Endodermal cell (in vitro differentiated cells): Measurements from ENCODE around the gene TBC1D16. TPM values are rescaled to one million over a fixed set of nuclear protein-coding genes. Genes with fewer than 3 reads are reported as not detected.
"Not testable (repeated sequence)": the region's sequence is repeated elsewhere in the genome, so short reads cannot be mapped to it uniquely, and the experiment has no call there.

Source experiments
- DNase-seq: peaks from one replicate; pipeline ENCODE4 v3.0.0-alpha.2; 2017
- H3K27ac ChIP-seq: 2 replicates; pipeline ENCODE4 v1.5.1; 2013; ENCODE audit warnings: mild to moderate bottlenecking, low read depth, low read length, moderate library complexity
- H3K27me3 ChIP-seq: 2 replicates; pipeline ENCODE4 v1.6.1; 2013; ENCODE audit warnings: mild to moderate bottlenecking, low read length, moderate library complexity; ENCODE audit not compliant: insufficient read depth, control insufficient read depth, poor library complexity, severe bottlenecking
- H3K36me3 ChIP-seq: 2 replicates; pipeline ENCODE4 v1.7.0; 2013; ENCODE audit warnings: mild to moderate bottlenecking, low read length, moderate library complexity; ENCODE audit not compliant: control insufficient read depth, insufficient read depth
- H3K4me1 ChIP-seq: one replicate; pipeline ENCODE4 v1.7.0; 2013; ENCODE audit warnings: low read length; ENCODE audit not compliant: control insufficient read depth, insufficient read depth
- H3K4me3 ChIP-seq: 2 replicates; pipeline ENCODE4 v1.5.1; 2013; ENCODE audit warnings: mild to moderate bottlenecking, low read length, moderate library complexity
- H3K9ac ChIP-seq: 2 replicates; pipeline ENCODE4 v1.6.1; 2013; ENCODE audit warnings: mild to moderate bottlenecking, low read length, moderate library complexity; ENCODE audit not compliant: poor library complexity, severe bottlenecking; ENCODE audit errors: extremely low read depth
- H3K9me3 ChIP-seq: 2 replicates; pipeline ENCODE4 v1.6.1; 2013; ENCODE audit warnings: mild to moderate bottlenecking, low read length, moderate library complexity; ENCODE audit not compliant: control insufficient read depth
- H3K27ac Mint-ChIP-seq: 2 replicates; pipeline ENCODE4 v1.8.0; 2020; ENCODE audit warnings: mixed read lengths
- H3K27me3 Mint-ChIP-seq: 2 replicates; pipeline ENCODE4 v1.8.0; 2021; ENCODE audit warnings: mild to moderate bottlenecking, mixed read lengths; ENCODE audit not compliant: insufficient read depth
- H3K36me3 Mint-ChIP-seq: 2 replicates; pipeline ENCODE4 v1.8.0; 2020; ENCODE audit warnings: low read depth, mixed read lengths
- H3K4me1 Mint-ChIP-seq: 2 replicates; pipeline ENCODE4 v1.8.0; 2020; ENCODE audit warnings: mixed read lengths
- H3K4me3 Mint-ChIP-seq: 2 replicates; pipeline ENCODE4 v1.8.0; 2020; ENCODE audit warnings: mild to moderate bottlenecking, moderate library complexity, mixed read lengths
- H3K9me3 Mint-ChIP-seq: 2 replicates; pipeline ENCODE4 v1.8.0; 2020; ENCODE audit warnings: mild to moderate bottlenecking, mixed read lengths
- CTCF ChIP-seq: fragments of 200-600 bp; sonication (generic); conservative IDR thresholded peaks from 2 replicates; pipeline ENCODE4 v1.5.0; 2021; ENCODE audit warnings: antibody characterized with exemption, mild to moderate bottlenecking
- WGBS, 2 experiments: methylation state at CpG; one replicate each; pipeline versions ENCODE4 v1.1.5 to v1.1.7; 2013; ENCODE audit warnings: missing lambda C conversion rate in 2 of 2, mixed read lengths in 1 of 2; ENCODE audit not compliant: insufficient coverage in 1 of 2, insufficient read length in 1 of 2; 5-methylcytosine and 5-hydroxymethylcytosine counted together
- total RNA-seq, 2 donors: library from RNA; stranded (reverse); fragmentation: NEBNext Ultra II Directional in 1 of 2; extraction: Animal tissue kit (Norgen Biotek cat#: 25700) in 1 of 2; gene quantifications; 2 replicates in 1 of 2; 3 replicates in 1 of 2; pipeline ENCODE4 v1.2.1, GENCODE V29; 2021

Gene TBC1D16
- total RNA-seq, 2 donors from 2014 or later: 88.2 to 116 TPM

GRCh38 chr17:80049986-80050385 is 14.3 kb upstream of the TBC1D16 start:
- Histone ChIP-seq H3K4me3 (no peak overlapping the region), H3K27ac (no peak overlapping the region), H3K9ac (no peak overlapping the region), H3K27me3 (no peaks in the 10 kb centered on the region), H3K9me3 (no peaks in the 10 kb centered on the region), H3K36me3 (peaks cover 7% of the 10 kb centered on the region), H3K4me1 (no peaks in the 10 kb centered on the region)
- Mint-ChIP-seq H3K4me3 (no peak overlapping the region), H3K27ac (no peak overlapping the region), H3K9me3 (no peaks in the 10 kb centered on the region), H3K4me1 (no peaks in the 10 kb centered on the region), H3K36me3 (peaks cover 35% of the 10 kb centered on the region), H3K27me3 (no peaks in the 10 kb centered on the region)
- no peak for DNase-seq
- no peak for TF ChIP-seq CTCF
- 97% methylated on average over 21 of the region's 21 CpGs for WGBS, 2 experiments

GRCh38 chr17:80047176-80047575 is 11.5 kb upstream of the TBC1D16 start:
- Histone ChIP-seq H3K9me3 (peaks cover 7% of the 10 kb centered on the region), H3K27ac (no peak overlapping the region), H3K9ac (no peak overlapping the region), H3K27me3 (no peaks in the 10 kb centered on the region), H3K4me1 (no peaks in the 10 kb centered on the region), H3K4me3 (no peak overlapping the region), H3K36me3 (peaks cover 29% of the 10 kb centered on the region)
- no peaks in the 10 kb centered on the region for H3K27me3 Mint-ChIP-seq
- H3K4me3 Mint-ChIP-seq: no peak overlapping the region
- no peak overlapping the region for H3K27ac Mint-ChIP-seq
- H3K9me3 Mint-ChIP-seq: peaks cover 7% of the 10 kb centered on the region
- TF ChIP-seq CTCF: no peak
- H3K4me1 Mint-ChIP-seq: no peaks in the 10 kb centered on the region
- peaks cover 51% of the 10 kb centered on the region for H3K36me3 Mint-ChIP-seq
- 96 to 100% methylated on average over 6 to 11 of the region's 11 CpGs for WGBS, 2 experiments
- DNase-seq: no peak

- H3K4me1 ChIP-seq, DNase-seq, H3K4me1 Mint-ChIP-seq, H3K27me3 Mint-ChIP-seq, H3K4me3 Mint-ChIP-seq, H3K9ac ChIP-seq, H3K27ac Mint-ChIP-seq, H3K4me3 ChIP-seq, H3K27ac ChIP-seq, H3K27me3 ChIP-seq: not testable (repeated sequence)
- Mint-ChIP-seq H3K36me3 (peaks cover 53% of the 10 kb centered on the region), H3K9me3 (peaks cover 12% of the 10 kb centered on the region)
- H3K36me3 ChIP-seq: peaks cover 32% of the 10 kb centered on the region
- WGBS, 2 experiments: 94 to 97% methylated on average over 9 of the region's 10 CpGs
- peaks cover 12% of the 10 kb centered on the region for H3K9me3 ChIP-seq
Observed at GRCh38 chr17:80046709-80047108, 11.0 kb upstream of the TBC1D16 start.

- no peak overlapping the region for H3K27ac Mint-ChIP-seq
- H3K4me3 Mint-ChIP-seq: no peak overlapping the region
- no peak for TF ChIP-seq CTCF
- H3K27me3 Mint-ChIP-seq: no peaks in the 10 kb centered on the region
- Histone ChIP-seq H3K4me1 (no peaks in the 10 kb centered on the region), H3K9ac (no peak overlapping the region), H3K36me3 (peaks cover 38% of the 10 kb centered on the region), H3K27me3 (no peaks in the 10 kb centered on the region), H3K4me3 (no peak overlapping the region), H3K27ac (no peak overlapping the region), H3K9me3 (peaks cover 15% of the 10 kb centered on the region)
- peaks cover 14% of the 10 kb centered on the region for H3K9me3 Mint-ChIP-seq
- 89 to 92% methylated on average over 2 to 4 of the region's 4 CpGs for WGBS, 2 experiments
- H3K4me1 Mint-ChIP-seq: no peaks in the 10 kb centered on the region
- DNase-seq: no peak
- H3K36me3 Mint-ChIP-seq: peaks cover 56% of the 10 kb centered on the region
Observed at GRCh38 chr17:80045703-80046102, 10.0 kb upstream of the TBC1D16 start.
